NCI-H2227 (cell line): ENCODE measurements around the gene LENEP.

Source experiments
- DNase-seq: peaks from one replicate; lab custom pipeline; 2025; ENCODE audit not compliant: unreplicated experiment; lab: John Stamatoyannopoulos, UW

Gene LENEP

GRCh38 chr1:155010211-155010918 lies 17.0 kb downstream of the LENEP start:
- no peak for DNase-seq

- no peak for DNase-seq
Observed at GRCh38 chr1:155011004-155011416, 17.6 kb downstream of the LENEP start.

- DNase-seq = no peak
Observed at GRCh38 chr1:155011437-155012025, 18.1 kb downstream of the LENEP start.

GRCh38 chr1:155012026-155012546 lies 18.7 kb downstream of the LENEP start:
- DNase-seq = peak; percentile 95

GRCh38 chr1:155012776-155013602 lies 19.6 kb downstream of the LENEP start:
- no peak for DNase-seq

GRCh38 chr1:155013632-155014031 lies 20.2 kb downstream of the LENEP start:
- no peak for DNase-seq

GRCh38 chr1:155014709-155015508 lies 21.5 kb downstream of the LENEP start:
- DNase-seq = no peak

GRCh38 chr1:155015527-155016230 lies 22.3 kb downstream of the LENEP start:
- DNase-seq = no peak

GRCh38 chr1:155016231-155016831 lies 22.9 kb downstream of the LENEP start:
- DNase-seq = no peak

- peak; percentile 94 for DNase-seq
Observed at GRCh38 chr1:155017041-155017945, 23.9 kb downstream of the LENEP start.

GRCh38 chr1:155017946-155018316 lies 24.5 kb downstream of the LENEP start:
- DNase-seq = no peak

GRCh38 chr1:155018617-155019348 lies 25.4 kb downstream of the LENEP start:
- no peak for DNase-seq

GRCh38 chr1:155019377-155020245 lies 26.2 kb downstream of the LENEP start:
- no peak for DNase-seq

GRCh38 chr1:155022136-155022926 lies 28.9 kb downstream of the LENEP start:
- no peak for DNase-seq

GRCh38 chr1:155022927-155023236 lies 29.5 kb downstream of the LENEP start:
- no peak for DNase-seq

- DNase-seq = no peak
Observed at GRCh38 chr1:155023627-155024026, 30.2 kb downstream of the LENEP start.

GRCh38 chr1:155024315-155024714 lies 30.9 kb downstream of the LENEP start:
- DNase-seq = no peak
